Tibial nerve (tissue), 4 donors: Measurements from ENCODE around the gene COL9A3. TPM values are rescaled to one million over a fixed set of nuclear protein-coding genes. Genes with fewer than 3 reads are reported as not detected.
A peak's percentile ranks its signal among the peaks of the same experiment; 100 is the strongest.

ENCODE experiments used
- DNase-seq, 2 donors: peaks; one replicate each; pipeline ENCODE4 v3.0.0-alpha.2; 2019; ENCODE audit warnings: low spot score in 2 of 2
- H3K27ac ChIP-seq, 4 donors: fragments of 200-600 bp; sonication (generic) in 3 of 4; one replicate each; pipeline ENCODE4 v1.5.1; 2017 to 2019; ENCODE audit warnings: mild to moderate bottlenecking in 1 of 4
- H3K27me3 ChIP-seq, 2 donors: fragments of 200-600 bp; sonication (generic) in 1 of 2; one replicate each; pipeline versions ENCODE4 v1.5.1 to v1.6.0; 2017 to 2019
- H3K36me3 ChIP-seq, 3 donors: fragments of 200-600 bp; sonication (generic); one replicate each; pipeline ENCODE4 v1.5.1; 2018 to 2019
- H3K4me1 ChIP-seq, 4 donors: fragments of 200-600 bp; sonication (generic) in 3 of 4; one replicate each; pipeline ENCODE4 v1.5.1; 2017 to 2019
- H3K4me3 ChIP-seq, 4 donors: fragments of 200-600 bp; sonication (generic) in 3 of 4; one replicate each; pipeline ENCODE4 v1.5.1; 2017 to 2019; ENCODE audit warnings: mild to moderate bottlenecking in 1 of 4, moderate library complexity in 1 of 4
- H3K9me3 ChIP-seq, 4 donors: fragments of 200-600 bp; sonication (generic) in 3 of 4; one replicate each; pipeline ENCODE4 v1.5.1; 2017 to 2019
- CTCF ChIP-seq, 5 experiments: fragments of 200-600 bp in 3 of 5; fragments of 450-650 bp in 2 of 5; sonication (generic) in 3 of 5; IDR thresholded peaks; one replicate each; pipeline ENCODE4 v1.5.1; 2016 to 2019; ENCODE audit warnings: antibody characterized with exemption in 5 of 5, mild to moderate bottlenecking in 3 of 5, moderate library complexity in 2 of 5
- EP300 ChIP-seq, 2 donors: sonication (generic); formaldehyde crosslinking; IDR thresholded peaks; one replicate each; pipeline ENCODE4 v1.6.1; 2017; ENCODE audit warnings: antibody characterized with exemption in 2 of 2, mild to moderate bottlenecking in 1 of 2
- POLR2A ChIP-seq, 2 donors: fragments of 450-650 bp; IDR thresholded peaks; one replicate each; pipeline ENCODE4 v1.6.1; 2017; ENCODE audit warnings: antibody characterized with exemption in 2 of 2, mild to moderate bottlenecking in 2 of 2, moderate library complexity in 2 of 2
- WGBS, 2 donors: methylation state at CpG; one replicate each; pipeline ENCODE4 v1.1.5; 2018; 5-methylcytosine and 5-hydroxymethylcytosine counted together
- total RNA-seq, 4 donors: library from RNA; depleted of rRNA; stranded (reverse); fragments of >200 nt; gene quantifications; one replicate each; pipeline ENCODE4 v1.1.0, GENCODE V29; 2016

The COL9A3 gene
- total RNA-seq, 4 donors from 2014 or later: 51.3 to 81.2 (median 63.5) TPM

DNA sequence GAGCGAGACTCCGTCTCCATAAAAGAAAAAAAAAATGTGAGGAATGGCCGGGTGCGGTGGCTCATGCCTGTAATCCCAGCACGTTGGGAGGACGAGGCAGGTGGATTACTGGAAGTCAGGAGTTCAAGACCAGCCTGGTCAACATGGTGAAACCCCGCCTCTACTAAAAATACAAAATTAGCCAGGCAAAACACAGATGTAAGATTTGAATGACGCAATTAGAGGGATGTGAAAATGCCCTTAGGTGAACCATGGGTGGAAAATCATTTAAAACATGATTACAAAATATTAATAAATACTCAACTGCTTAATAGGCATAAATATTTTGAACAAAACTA lies 20.9 kb downstream of the COL9A3 start:
- Histone ChIP-seq H3K36me3 (peaks cover 0 to 51% (median 0%) of the 10 kb centered on the region in 3 donors), H3K9me3 (no peaks in the 10 kb centered on the region), H3K27me3 (no peaks in the 10 kb centered on the region), H3K4me1 (peaks cover 0 to 20% (median 4%) of the 10 kb centered on the region in 4 donors), H3K4me3 (no peak overlapping the region), H3K27ac (peak overlapping the region in 3 of 4 donors; percentile 43 to 67 (median 66))
- TF ChIP-seq POLR2A (IDR thresholded peaks at IDR 0.05) (no peak), EP300 (IDR thresholded peaks at IDR 0.05) (peak in 1 of 2 donors; percentile 42)
- WGBS, 2 donors: 71 to 81% methylated on average over 8 of the region's 8 CpGs
- DNase-seq: no peak

DNA sequence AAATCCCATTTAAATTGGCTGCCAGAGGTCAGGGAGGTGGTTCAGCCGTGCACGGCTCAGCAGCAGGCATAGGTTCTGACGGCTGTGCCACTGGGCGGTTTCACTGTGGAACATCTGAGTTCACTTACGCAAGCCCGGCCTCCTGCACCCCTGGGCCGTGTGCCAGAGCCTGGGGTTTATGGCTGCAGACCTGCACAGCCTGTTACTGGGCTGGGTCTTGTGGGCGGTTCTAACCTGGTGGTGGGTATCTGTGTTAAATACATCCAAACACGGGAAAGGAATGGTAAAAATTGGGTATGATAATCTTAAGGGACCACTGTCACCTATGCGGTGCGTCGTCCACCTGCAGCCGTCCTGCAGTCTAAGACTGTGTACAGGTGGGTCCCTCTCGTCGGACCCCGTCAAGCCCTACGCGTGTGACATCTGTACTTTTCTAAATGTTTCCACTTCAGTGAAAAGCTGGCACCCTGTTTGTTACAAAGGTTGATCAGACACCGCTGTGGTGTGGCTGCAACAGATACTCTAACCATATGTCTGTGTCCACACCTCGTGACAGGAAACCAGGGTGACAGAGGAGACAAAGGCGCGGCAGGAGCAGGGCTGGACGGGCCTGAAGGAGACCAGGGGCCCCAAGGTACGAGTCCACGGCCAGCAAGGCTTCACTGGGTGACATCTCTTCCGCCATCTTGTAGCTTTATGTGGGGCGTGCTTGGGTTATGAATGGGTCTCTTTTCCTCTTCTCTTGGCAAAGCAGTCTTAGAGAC lies 21.5 kb downstream of the COL9A3 start:
- H3K27me3 ChIP-seq: no peaks in the 10 kb centered on the region
- TF ChIP-seq POLR2A (IDR thresholded peaks at IDR 0.05) (no peak), EP300 (IDR thresholded peaks at IDR 0.05) (peak in 1 of 2 donors; percentile 64)
- peak overlapping the region in 2 of 4 donors; percentile 9 to 67 for H3K27ac ChIP-seq
- DNase-seq: peak; percentile 49 to 63
- H3K4me1 ChIP-seq: peaks cover 0 to 14% (median 0%) of the 10 kb centered on the region in 4 donors
- no peaks in the 10 kb centered on the region for H3K9me3 ChIP-seq
- H3K4me3 ChIP-seq: no peak overlapping the region
- WGBS, 2 donors: 75 to 85% methylated on average over 27 of the region's 27 CpGs
- peaks cover 0 to 51% (median 0%) of the 10 kb centered on the region in 3 donors for H3K36me3 ChIP-seq

GRCh38 chr20:62839261-62839660 lies 22.4 kb downstream of the COL9A3 start:
- DNase-seq: no peak
- Histone ChIP-seq H3K27me3 (no peaks in the 10 kb centered on the region), H3K27ac (no peak overlapping the region), H3K9me3 (no peaks in the 10 kb centered on the region), H3K4me1 (peaks cover 0 to 12% (median 0%) of the 10 kb centered on the region in 4 donors), H3K4me3 (no peak overlapping the region), H3K36me3 (peaks cover 0 to 56% (median 0%) of the 10 kb centered on the region in 3 donors)
- TF ChIP-seq POLR2A (IDR thresholded peaks at IDR 0.05) (no peak), EP300 (IDR thresholded peaks at IDR 0.05) (no peak), CTCF (IDR thresholded peaks at IDR 0.05) (no peak)
- 94% methylated on average over 8 of the region's 8 CpGs for WGBS, 2 donors

- no peaks in the 10 kb centered on the region for H3K9me3 ChIP-seq
- peaks cover 0 to 12% (median 0%) of the 10 kb centered on the region in 4 donors for H3K4me1 ChIP-seq
- WGBS, 2 donors: 88 to 90% methylated on average over 11 of the region's 11 CpGs
- DNase-seq: no peak
- no peaks in the 10 kb centered on the region for H3K27me3 ChIP-seq
- peaks cover 0 to 56% (median 0%) of the 10 kb centered on the region in 3 donors for H3K36me3 ChIP-seq
- no peak for TF ChIP-seq POLR2A (IDR thresholded peaks at IDR 0.05)
- H3K27ac ChIP-seq: no peak overlapping the region
- H3K4me3 ChIP-seq: no peak overlapping the region
Measured at GRCh38 chr20:62839816-62840215, 23.0 kb downstream of the COL9A3 start.

- no peak for DNase-seq
- no peaks in the 10 kb centered on the region for H3K27me3 ChIP-seq
- no peak for TF ChIP-seq POLR2A (IDR thresholded peaks at IDR 0.05)
- TF ChIP-seq EP300 (IDR thresholded peaks at IDR 0.05): no peak
- TF ChIP-seq CTCF (IDR thresholded peaks at IDR 0.05): no peak
- H3K9me3 ChIP-seq: no peaks in the 10 kb centered on the region
- peaks cover 0 to 62% (median 0%) of the 10 kb centered on the region in 3 donors for H3K36me3 ChIP-seq
- no peak overlapping the region for H3K27ac ChIP-seq
- H3K4me1 ChIP-seq: peaks cover 0 to 12% (median 0%) of the 10 kb centered on the region in 4 donors
- no peak overlapping the region for H3K4me3 ChIP-seq
- 74 to 80% methylated on average over 41 to 45 of the region's 45 CpGs for WGBS, 2 donors
Measured at GRCh38 chr20:62840244-62841197, 23.7 kb downstream of the COL9A3 start.

GRCh38 chr20:62841705-62842212 lies 24.9 kb downstream of the COL9A3 start:
- no peak for TF ChIP-seq EP300 (IDR thresholded peaks at IDR 0.05)
- no peak for TF ChIP-seq POLR2A (IDR thresholded peaks at IDR 0.05)
- no peak for TF ChIP-seq CTCF (IDR thresholded peaks at IDR 0.05)
- H3K4me3 ChIP-seq: no peak overlapping the region
- peaks cover 0 to 8% (median 0%) of the 10 kb centered on the region in 4 donors for H3K4me1 ChIP-seq
- H3K27ac ChIP-seq: no peak overlapping the region
- 74 to 75% methylated on average over 16 of the region's 16 CpGs for WGBS, 2 donors
- no peaks in the 10 kb centered on the region for H3K9me3 ChIP-seq
- H3K27me3 ChIP-seq: no peaks in the 10 kb centered on the region
- H3K36me3 ChIP-seq: peaks cover 0 to 54% (median 0%) of the 10 kb centered on the region in 3 donors
- no peak for DNase-seq
